SK-N-SH treated with all-trans-retinoic acid at 6 μM for 48 hours (cell line): ENCODE results near the gene FAM217B.
A peak's percentile ranks its signal among the peaks of the same experiment; 100 is the strongest.

Source experiments
- ATAC-seq: fragments of 200-7000 bp; cut with Tn5 transposase; 3 replicates; pipeline ENCODE4 v1.9.1; 2020; ENCODE audit warnings: mild to moderate bottlenecking, moderate library complexity
- ARNTL ChIP-seq: fragments of 450-650 bp; formaldehyde crosslinking; IDR thresholded peaks from 2 replicates; pipeline ENCODE4 v1.5.0; 2020; ENCODE audit warnings: low read depth, mild to moderate bottlenecking, moderate library complexity, borderline replicate concordance
- BACH2 ChIP-seq: fragments of 250-450 bp; sonication (Bioruptor Pico); IDR thresholded peaks from 2 replicates; pipeline ENCODE4 v1.9.0; 2021; ENCODE audit warnings: mild to moderate bottlenecking, borderline replicate concordance
- CSDC2 ChIP-seq: fragments of 250-450 bp; sonication (Bioruptor Pico); IDR thresholded peaks from 2 replicates; pipeline ENCODE4 v1.5.0; 2020; ENCODE audit warnings: mild to moderate bottlenecking, moderate library complexity
- ESRRG ChIP-seq: fragments of 250-450 bp; sonication (Bioruptor Pico); IDR thresholded peaks from 2 replicates; pipeline ENCODE4 v1.6.1; 2021; ENCODE audit warnings: mild to moderate bottlenecking
- GLIS3 ChIP-seq: fragments of 250-450 bp; sonication (Bioruptor Pico); IDR thresholded peaks from 2 replicates; pipeline ENCODE4 v1.5.0; 2020; ENCODE audit warnings: mild to moderate bottlenecking, moderate library complexity
- ISL1 ChIP-seq: fragments of 250-450 bp; sonication (Bioruptor Pico); IDR thresholded peaks from 2 replicates; pipeline ENCODE4 v2.1.2; 2022; ENCODE audit warnings: mild to moderate bottlenecking, moderate library complexity
- OSR1 ChIP-seq: fragments of 250-450 bp; sonication (Bioruptor Pico); IDR thresholded peaks from 2 replicates; pipeline ENCODE4 v1.8.0; 2022; ENCODE audit warnings: moderate library complexity, mild to moderate bottlenecking, inconsistent platforms
- PPARA ChIP-seq: fragments of 250-450 bp; sonication (Bioruptor Pico); IDR thresholded peaks from 2 replicates; pipeline ENCODE4 v1.5.0; 2020; ENCODE audit warnings: mild to moderate bottlenecking, borderline replicate concordance
- RARB ChIP-seq: fragments of 250-450 bp; sonication (Bioruptor Pico); IDR thresholded peaks from 2 replicates; pipeline ENCODE4 v1.8.0; 2021; ENCODE audit warnings: mild to moderate bottlenecking, moderate library complexity
- SNAI2 ChIP-seq: fragments of 250-450 bp; sonication (Bioruptor Pico); IDR thresholded peaks from 2 replicates; pipeline ENCODE4 v1.5.0; 2020; ENCODE audit warnings: mild to moderate bottlenecking, moderate library complexity
- TCF4 ChIP-seq: fragments of 250-450 bp; sonication (Bioruptor Pico); IDR thresholded peaks from 2 replicates; pipeline ENCODE4 v1.8.0; 2021; ENCODE audit warnings: mild to moderate bottlenecking, moderate library complexity, borderline replicate concordance
- TOX ChIP-seq: fragments of 250-450 bp; sonication (Bioruptor Pico); IDR thresholded peaks from 2 replicates; pipeline ENCODE4 v1.8.0; 2021; ENCODE audit warnings: mild to moderate bottlenecking, moderate library complexity, borderline replicate concordance
- ZFP3 ChIP-seq: fragments of 250-450 bp; sonication (Bioruptor Pico); IDR thresholded peaks from 2 replicates; pipeline ENCODE4 v1.5.0; 2020; ENCODE audit warnings: mild to moderate bottlenecking, moderate library complexity
- ZNF565 ChIP-seq: fragments of 450-650 bp; formaldehyde crosslinking; conservative IDR thresholded peaks from 2 replicates; pipeline ENCODE4 v1.5.0; 2020; ENCODE audit warnings: low read depth, mild to moderate bottlenecking, moderate library complexity
- ZNF70 ChIP-seq: fragments of 450-650 bp; formaldehyde crosslinking; IDR thresholded peaks from 2 replicates; pipeline ENCODE4 v1.5.0; 2020; ENCODE audit warnings: mild to moderate bottlenecking, moderate library complexity
- TF ChIP-seq, protein P1 (sequence below): fragments of 250-450 bp; sonication (Bioruptor Pico); IDR thresholded peaks from 2 replicates; pipeline ENCODE4 v1.5.0; 2020; ENCODE audit warnings: mild to moderate bottlenecking, moderate library complexity
- TF ChIP-seq, protein P2 (sequence below): fragments of 250-450 bp; sonication (Bioruptor Pico); IDR thresholded peaks from 2 replicates; pipeline ENCODE4 v1.8.0; 2021; ENCODE audit warnings: low read depth, mild to moderate bottlenecking, moderate library complexity, borderline replicate concordance
- TF ChIP-seq, protein P3 (sequence below): fragments of 250-450 bp; sonication (Bioruptor Pico); IDR thresholded peaks from 2 replicates; pipeline ENCODE4 v1.5.1; 2021; ENCODE audit warnings: mild to moderate bottlenecking, moderate library complexity

FAM217B gene

DNA sequence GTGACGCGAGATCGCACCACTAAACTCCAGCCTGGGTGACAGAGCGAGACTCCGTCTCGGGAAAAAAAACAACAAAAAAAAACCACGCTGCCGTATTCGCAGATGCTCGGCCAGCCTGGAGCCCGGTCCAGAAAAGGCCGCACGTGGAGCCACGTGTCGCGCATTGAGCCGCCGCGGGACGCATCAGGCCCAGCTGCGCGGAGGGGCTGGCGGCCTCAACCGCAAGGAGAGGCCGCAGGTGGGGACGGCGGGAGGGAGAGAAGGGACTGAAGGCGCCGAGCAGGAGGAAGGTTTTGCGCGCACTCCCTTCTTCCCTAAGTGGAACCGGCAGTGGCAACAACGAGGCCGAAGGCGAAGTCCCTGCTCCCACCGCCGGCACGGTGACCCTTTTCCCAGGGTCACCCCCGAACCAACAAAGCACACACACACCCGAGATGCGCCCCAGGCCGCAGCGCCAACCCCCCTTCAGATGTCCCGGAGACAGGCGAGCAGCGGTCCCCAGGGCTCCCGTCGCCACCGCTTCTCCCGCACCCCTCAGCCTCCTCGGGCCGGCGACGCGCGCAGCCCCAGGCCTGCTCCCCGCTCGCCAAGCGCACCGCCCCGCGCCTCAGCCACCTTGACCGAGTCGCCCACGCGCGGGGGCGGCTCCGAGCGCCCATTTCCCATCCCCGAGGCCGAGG lies 7.4 kb upstream of the FAM217B start (continued):
- TF ChIP-seq, protein P1, sequence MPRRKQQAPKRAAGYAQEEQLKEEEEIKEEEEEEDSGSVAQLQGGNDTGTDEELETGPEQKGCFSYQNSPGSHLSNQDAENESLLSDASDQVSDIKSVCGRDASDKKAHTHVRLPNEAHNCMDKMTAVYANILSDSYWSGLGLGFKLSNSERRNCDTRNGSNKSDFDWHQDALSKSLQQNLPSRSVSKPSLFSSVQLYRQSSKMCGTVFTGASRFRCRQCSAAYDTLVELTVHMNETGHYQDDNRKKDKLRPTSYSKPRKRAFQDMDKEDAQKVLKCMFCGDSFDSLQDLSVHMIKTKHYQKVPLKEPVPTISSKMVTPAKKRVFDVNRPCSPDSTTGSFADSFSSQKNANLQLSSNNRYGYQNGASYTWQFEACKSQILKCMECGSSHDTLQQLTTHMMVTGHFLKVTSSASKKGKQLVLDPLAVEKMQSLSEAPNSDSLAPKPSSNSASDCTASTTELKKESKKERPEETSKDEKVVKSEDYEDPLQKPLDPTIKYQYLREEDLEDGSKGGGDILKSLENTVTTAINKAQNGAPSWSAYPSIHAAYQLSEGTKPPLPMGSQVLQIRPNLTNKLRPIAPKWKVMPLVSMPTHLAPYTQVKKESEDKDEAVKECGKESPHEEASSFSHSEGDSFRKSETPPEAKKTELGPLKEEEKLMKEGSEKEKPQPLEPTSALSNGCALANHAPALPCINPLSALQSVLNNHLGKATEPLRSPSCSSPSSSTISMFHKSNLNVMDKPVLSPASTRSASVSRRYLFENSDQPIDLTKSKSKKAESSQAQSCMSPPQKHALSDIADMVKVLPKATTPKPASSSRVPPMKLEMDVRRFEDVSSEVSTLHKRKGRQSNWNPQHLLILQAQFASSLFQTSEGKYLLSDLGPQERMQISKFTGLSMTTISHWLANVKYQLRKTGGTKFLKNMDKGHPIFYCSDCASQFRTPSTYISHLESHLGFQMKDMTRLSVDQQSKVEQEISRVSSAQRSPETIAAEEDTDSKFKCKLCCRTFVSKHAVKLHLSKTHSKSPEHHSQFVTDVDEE (CRISPR knock-in tag), result no peak
- TF ChIP-seq CSDC2 (no peak), ESRRG (CRISPR knock-in tag) (no peak)

DNA sequence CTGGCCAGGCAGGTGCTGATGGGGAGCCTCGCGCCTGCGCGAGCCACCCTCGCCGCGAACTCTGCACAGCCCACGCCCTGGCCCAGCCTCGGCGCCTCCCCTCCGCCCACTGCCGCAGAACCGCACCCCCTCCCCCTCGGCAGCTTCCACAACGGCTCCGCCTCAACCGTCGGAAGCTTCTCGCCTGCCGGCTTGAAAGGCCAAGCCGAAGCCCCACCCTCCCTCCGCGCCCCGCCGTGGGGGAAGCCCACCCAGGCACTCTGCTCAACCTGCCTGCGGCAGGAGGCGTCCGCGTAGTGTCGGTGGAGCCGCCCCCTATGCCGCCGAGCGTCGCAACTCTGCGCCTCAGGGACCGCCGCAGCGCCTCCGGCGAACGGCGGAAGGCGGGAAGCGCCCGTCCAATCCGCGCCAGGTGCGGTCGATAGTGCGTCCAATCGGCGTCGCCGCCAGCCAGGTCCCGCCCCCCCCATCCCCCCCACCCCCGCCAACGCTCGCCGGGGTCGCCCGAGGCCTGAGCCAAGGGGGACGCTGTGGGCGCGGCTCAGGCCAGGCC lies 6.8 kb upstream of the FAM217B start, which contains the start of gene SYCP2:
Gene SYCP2 (minus strand): TSS at position 342 of the 553 bp plus-strand sequence. CDS start 11,224 bp downstream, outside the sequence.
- peak; percentile 80 for ATAC-seq
- TF ChIP-seq, protein P1 (CRISPR knock-in tag), result no peak
- no peak for TF ChIP-seq OSR1 (CRISPR knock-in tag)
- TF ChIP-seq TOX (CRISPR knock-in tag), result no peak
- no peak for TF ChIP-seq GLIS3
- no peak for TF ChIP-seq RARB (CRISPR knock-in tag)
- TF ChIP-seq TCF4 (CRISPR knock-in tag), result no peak
- no peak for TF ChIP-seq PPARA (CRISPR knock-in tag)

DNA sequence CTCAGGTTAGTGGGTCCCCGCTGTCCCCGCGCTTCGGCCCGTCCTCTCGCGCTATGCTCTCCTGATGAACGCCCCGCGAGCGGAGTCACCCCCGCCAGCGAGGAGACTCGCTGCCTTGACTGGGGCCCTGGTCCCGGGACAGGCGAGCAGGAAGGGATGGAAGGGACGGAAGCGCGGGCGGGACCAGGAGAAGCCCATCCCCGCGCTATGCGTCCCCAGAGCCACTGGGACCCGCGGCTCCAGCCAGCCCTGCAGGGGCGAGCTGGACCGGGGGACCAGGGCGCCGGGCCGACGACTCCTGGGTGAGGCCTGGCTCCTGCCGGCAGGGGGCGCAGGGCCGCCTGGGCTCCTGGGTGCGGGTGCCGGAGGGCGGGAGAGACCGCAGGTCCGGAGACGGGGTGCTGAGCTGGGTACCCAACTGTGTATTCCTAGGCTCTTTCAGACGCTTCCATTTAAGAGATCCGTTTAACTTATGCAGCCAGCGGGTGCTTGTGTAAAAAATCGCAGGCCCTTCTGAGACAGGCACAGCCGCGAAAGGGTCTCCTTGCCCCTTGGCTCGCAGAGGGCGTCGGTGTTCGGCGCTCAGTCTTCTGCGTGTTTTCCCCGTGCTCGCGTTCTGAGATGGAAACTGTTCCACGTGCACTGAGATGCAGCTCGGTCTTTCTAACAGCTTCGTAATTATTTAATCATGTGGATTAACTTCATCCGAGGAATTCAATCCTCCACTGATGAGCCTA lies 6.2 kb upstream of the FAM217B start:
- peak; percentile 98 for ATAC-seq
- TF ChIP-seq CSDC2, result no peak
- no peak for TF ChIP-seq TOX (CRISPR knock-in tag)
- TF ChIP-seq SNAI2 (CRISPR knock-in tag), result no peak
- TF ChIP-seq ZNF565 (CRISPR knock-in tag), result no peak
- TF ChIP-seq ISL1, result no peak
- TF ChIP-seq, protein P2, sequence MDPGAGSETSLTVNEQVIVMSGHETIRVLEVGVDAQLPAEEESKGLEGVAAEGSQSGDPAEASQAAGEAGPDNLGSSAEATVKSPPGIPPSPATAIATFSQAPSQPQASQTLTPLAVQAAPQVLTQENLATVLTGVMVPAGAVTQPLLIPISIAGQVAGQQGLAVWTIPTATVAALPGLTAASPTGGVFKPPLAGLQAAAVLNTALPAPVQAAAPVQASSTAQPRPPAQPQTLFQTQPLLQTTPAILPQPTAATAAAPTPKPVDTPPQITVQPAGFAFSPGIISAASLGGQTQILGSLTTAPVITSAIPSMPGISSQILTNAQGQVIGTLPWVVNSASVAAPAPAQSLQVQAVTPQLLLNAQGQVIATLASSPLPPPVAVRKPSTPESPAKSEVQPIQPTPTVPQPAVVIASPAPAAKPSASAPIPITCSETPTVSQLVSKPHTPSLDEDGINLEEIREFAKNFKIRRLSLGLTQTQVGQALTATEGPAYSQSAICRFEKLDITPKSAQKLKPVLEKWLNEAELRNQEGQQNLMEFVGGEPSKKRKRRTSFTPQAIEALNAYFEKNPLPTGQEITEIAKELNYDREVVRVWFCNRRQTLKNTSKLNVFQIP (CRISPR knock-in tag), result no peak
- no peak for TF ChIP-seq OSR1 (CRISPR knock-in tag)
- no peak for TF ChIP-seq ZNF70 (CRISPR knock-in tag)
- TF ChIP-seq ZFP3 (CRISPR knock-in tag), result no peak
- TF ChIP-seq, protein P3, sequence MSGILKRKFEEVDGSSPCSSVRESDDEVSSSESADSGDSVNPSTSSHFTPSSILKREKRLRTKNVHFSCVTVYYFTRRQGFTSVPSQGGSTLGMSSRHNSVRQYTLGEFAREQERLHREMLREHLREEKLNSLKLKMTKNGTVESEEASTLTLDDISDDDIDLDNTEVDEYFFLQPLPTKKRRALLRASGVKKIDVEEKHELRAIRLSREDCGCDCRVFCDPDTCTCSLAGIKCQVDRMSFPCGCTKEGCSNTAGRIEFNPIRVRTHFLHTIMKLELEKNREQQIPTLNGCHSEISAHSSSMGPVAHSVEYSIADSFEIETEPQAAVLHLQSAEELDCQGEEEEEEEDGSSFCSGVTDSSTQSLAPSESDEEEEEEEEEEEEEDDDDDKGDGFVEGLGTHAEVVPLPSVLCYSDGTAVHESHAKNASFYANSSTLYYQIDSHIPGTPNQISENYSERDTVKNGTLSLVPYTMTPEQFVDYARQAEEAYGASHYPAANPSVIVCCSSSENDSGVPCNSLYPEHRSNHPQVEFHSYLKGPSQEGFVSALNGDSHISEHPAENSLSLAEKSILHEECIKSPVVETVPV, result no peak
- no peak for TF ChIP-seq ARNTL (CRISPR knock-in tag)
- no peak for TF ChIP-seq BACH2 (CRISPR knock-in tag)
- TF ChIP-seq, all 23 proteins: peak for 0
